AG08395 (cell line): ENCODE results near the gene CC2D2B.
"Not testable (repeated sequence)": the region's sequence is repeated elsewhere in the genome, so short reads cannot be mapped to it uniquely, and the experiment has no call there.

Source experiments
- DNase-seq: peaks from one replicate; pipeline ENCODE4 v3.0.0; 2012; ENCODE audit warnings: mixed read lengths, low spot score

Gene CC2D2B, protein sequence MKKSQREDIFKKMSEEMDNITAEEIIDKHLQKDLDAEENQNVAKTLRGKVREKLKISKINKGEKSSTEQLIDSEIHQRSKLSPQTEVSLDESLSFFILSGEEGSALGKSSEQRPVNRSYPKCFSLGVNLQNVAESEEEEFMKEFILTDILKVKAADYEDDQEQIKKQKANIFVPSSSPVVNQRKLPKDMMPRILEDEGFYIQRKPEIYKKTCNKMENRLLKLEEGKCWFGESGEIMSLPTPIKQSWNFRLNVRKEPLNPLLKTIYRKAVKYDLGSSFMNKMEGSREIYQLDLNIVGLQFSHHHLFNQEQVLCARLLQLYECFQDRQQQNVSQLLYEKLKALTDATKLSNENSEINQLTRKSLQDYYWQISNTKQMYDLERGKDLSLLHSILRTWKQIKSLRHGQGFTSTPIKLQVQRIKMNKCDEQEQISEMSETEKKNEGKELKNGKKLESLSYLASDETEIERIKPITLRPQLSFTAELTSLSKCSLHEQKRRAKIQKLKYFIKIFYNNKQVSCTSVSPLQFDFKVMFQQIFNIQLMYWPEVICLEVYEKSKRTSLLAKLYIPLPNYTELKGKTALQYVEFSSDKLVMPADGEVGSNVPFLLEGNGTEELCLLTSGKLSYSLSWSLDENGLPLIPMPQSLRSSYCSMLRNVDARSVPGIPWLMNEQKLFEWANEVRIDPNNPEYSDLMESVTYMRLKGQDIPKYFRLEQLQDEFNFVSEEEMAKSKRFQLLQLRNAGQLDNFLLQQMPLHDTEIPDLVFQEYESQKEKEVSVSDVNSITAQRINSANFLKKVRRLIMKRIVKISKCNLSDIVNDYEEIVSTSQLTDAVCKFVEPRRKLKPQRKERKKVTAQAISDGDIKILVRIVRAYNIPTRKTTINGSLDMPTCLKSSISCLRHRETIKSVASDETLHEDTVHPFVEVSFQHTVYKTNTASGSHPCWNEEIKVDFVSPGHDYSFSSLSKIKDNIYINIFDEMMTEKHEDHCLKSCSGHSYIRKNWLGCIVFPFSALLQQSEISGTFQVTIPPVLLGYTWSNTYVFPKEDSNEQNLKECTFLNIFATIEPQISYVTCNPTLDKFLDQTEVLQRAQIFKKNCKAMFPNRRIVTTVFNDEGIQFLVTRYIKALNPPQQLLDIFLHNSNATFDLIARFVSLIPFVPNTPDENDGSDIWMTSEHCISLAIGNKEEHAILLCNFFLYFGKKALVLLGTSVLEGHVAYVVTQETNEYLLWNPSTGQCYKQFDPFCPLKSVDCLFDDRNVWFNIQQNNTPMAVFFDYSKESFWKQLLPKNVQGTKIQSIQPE (N-terminal part only)

DNA sequence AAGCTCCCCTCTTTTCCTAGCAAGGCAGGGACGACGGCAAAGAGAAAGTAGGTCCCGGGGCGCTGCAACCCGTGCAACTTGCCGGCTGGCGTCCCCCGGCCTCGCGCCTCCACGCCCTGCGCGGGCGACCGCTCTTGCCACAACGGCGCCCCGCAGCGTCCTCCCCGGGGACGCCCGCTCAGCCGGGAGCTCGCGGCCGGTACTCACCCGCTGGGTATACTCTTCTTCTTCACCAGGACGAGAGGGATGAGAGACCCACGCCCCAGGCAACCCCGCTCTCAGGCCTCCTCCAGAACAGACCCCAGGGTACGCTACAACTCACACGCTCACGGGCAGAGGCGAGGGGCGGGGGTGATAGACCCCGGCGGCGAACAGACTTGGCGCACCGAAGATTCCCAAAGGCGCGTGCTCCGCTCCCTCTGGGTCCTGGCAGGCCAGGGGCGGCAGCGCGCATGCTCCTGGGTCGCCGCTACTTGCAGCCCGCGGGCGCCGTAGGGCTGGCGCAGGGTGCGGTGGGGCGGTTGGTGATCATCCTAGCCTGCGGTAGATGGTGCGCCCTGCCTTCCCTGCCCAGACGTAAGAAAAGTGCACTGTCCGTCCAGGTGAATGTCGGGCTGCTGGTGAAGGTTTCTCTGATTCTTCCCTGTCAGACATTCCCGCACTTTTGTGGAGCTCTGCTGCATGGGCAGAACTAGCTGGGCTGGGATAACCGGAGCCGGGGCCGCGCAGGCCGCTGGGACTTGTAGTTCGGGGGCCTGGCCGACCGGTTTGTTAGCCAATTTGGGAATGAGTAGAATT lies at the start of gene CC2D2B:
CC2D2B (plus strand) TSS at position 520 of the 798 bp plus-strand sequence. CDS start 3,349 bp downstream, outside the sequence.
- DNase-seq = peak; percentile 91

DNA sequence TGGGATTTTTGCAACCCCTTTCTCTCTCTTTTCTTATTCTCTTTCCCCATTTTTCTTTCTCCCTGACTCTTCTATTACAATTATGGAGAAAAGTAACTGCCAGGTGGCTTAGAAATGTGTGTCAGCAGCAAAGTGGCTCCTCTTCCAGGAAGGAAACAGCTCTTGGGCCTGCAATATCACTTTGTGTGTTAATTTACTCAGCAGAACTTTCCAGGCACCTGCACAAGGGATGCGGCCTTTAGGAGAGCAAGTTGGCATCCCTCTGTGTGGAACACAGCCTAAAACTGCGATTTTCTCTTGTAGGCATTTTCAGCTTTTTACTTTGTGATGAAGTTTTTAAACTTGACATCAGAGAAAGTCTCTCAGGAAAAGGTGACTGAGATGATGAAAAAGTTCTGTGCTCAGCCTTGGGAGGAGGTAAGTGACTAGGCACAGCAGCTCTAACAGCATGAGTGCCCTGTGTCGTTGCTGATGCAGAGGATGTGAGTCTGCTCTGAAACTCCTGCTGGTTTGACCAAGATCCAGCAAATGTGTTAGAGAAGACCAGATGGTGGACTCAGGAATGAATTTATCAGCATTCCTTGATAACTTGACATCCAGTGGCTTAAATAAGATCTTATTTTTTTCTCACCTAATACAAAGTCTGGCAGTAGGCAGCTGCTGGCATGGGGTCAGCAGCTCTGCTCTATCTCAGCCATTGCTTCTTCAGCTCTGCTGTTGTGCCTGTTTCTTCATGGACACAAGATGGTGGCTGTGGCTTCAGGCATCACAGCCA lies 47.4 kb upstream of the CC2D2B start:
- peak; percentile 16 for DNase-seq

DNA sequence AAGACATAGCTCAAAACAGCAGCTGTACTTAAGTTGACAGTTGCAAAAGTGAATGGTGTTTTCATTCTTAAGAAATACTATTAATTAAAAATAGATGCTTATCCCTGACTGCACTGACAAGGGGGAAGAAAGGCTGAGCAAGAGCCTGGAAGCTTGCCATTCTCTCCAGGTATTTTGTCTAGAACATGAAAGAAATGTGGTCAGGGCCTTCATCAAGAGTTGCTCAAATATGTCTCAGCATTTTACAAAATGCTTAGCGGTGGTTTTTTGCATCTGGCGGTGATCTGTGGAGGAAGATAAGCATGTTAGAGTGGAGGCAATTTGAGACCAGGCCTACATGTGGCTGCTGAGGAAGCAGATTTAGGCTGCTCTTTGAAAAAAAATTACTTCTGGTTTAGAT lies 46.4 kb upstream of the CC2D2B start:
- DNase-seq = no peak

DNA sequence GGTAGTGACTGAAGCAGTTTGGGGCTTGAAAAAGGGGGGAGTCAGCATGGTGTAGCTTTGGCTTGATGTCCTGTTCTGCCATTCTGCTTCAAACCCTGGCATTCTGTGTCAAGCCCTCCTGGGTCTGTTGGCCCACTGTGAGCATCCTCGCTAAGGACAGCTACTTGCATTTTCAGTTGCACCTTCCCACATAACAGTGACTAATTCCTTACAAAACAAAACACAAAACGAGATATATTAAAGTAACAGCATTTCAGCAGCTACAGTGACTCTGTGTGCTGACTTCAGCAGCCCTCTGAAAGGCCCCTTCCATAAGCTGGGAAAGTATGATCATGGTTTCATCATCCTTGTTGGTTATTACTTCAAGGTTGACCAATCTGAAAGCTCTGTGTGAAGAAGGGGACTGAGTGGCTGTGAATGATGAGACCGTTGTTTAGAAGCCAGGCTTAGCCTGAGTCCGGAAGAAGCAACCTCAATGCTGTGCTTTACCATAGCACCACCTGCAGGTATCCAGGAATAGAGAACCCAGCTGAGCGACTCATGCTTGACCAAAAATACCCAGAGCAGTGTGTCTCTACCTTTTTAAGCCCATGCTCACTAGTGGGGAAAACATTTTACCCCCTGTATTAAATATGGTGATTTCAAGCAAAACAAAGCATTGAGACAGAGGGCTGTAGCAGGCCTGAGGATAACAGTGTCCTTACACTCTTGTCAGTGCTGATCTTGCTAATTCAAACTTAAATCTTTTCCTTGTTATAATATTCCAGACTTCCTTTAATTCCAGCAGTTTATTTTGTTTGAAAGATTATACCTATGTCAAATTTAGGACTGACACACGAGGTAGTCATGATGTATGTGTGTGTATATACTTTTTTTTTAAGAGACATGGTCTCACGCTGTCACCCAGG lies 42.6 kb upstream of the CC2D2B start:
- peak; percentile 84 for DNase-seq

DNA sequence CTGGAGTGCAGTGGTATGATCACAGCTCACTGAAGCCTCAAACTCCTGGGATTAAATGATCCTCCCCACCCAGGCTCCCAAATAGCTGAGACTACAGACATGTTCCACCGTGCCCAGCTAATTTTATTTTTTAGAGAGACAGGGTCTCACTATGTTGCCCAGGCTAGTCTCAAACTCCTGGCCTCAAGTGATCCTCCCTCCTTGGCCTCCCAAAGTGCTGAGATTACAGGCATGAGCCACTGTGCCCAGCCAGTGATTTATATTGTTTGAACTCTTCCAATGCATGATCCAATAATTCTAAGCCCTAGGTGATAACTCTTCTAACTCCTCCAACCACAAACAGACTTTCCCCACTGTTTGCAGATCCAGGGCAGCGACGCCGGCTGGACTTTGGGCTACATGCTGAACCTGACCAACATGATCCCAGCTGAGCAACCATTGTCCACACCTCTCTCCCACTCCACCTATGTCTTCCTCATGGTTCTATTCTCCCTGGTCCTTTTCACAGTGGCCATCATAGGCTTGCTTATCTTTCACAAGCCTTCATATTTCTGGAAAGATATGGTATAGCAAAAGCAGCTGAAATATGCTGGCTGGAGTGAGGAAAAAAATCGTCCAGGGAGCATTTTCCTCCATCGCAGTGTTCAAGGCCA lies 41.8 kb upstream of the CC2D2B start:
- DNase-seq = no peak

DNA sequence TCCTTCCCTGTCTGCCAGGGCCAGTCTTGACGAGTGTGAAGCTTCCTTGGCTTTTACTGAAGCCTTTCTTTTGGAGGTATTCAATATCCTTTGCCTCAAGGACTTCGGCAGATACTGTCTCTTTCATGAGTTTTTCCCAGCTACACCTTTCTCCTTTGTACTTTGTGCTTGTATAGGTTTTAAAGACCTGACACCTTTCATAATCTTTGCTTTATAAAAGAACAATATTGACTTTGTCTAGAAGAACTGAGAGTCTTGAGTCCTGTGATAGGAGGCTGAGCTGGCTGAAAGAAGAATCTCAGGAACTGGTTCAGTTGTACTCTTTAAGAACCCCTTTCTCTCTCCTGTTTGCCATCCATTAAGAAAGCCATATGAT lies 41.3 kb upstream of the CC2D2B start:
- DNase-seq = no peak

DNA sequence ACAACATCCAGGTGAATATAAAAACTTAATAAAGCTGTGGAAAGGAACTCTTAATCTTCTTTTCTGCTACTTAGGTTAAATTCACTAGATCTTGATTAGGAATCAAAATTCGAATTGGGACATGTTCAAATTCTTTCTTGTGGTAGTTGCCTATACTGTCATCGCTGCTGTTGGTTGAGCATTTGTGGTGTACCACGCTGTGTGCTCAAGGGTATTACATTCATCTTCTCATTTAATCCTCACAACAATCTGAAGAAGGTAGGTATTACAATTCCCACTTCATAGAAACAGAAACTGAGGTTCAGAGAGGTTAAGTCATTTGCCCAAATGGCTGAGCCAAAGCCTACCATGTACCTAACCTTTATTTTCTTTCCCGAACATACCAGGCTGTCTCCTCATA lies 39.9 kb upstream of the CC2D2B start:
- no peak for DNase-seq

DNA sequence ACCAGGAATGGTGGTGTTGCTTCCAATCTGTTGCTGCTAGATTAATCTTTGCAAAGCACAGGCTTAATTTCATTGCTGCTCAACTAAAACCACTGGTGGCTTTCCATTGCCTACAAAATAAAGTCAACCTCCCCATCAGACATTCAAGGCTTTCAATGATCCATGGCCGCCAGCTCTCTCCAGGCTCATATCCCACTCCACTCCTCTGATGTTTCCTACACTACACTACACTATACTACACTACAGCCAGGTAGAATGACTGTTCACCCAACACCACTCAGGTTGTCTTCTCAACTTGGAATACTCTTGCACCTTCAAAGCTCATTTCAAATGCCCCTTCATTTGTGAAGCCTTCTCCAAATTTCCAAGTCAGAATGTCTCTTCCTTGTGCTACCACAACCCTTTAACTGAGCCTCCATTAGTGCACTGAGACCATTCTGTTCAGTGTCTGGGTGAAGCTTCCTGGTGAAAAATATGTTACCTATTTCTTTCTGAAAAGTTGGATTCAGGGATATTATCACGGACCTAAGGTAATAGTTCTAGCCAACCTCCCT lies 35.5 kb upstream of the CC2D2B start:
- no peak for DNase-seq

DNA sequence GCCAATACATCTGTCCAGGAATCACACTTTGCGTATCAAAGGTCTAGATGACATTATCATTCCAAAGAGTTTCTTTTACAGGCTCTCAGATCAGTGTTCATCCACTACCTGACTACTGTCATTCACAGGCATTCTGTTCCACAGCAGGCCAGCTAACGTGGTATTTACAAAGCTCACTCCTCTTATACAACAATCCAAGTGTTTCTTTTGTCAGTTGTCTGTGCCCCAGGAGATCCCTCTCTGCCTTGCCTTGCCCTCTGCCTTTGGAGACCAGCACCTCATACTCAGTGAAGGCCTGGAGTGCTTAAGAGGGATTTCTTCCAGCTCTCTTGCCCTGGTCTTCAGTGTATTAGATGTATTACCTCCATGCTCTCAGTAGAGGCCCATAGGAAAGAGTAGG lies 34.6 kb upstream of the CC2D2B start:
- DNase-seq = no peak

DNA sequence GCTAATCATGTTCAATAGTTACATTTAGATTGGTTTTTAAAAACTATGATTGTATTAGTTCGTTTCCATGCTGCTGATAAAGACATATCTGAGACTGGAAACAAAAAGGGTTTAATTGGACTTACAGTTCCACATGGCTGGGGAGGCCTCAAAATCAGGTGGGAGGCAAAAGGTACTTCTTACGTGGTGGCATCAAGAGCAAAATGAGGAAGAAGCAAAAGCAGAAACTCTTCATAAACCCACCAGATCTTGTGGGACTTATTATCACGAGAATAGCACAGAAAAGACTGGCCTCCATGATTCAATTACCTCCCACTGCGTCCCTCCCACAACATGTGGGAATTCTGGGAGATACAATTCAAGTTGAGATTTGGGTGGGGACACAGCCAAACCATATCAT lies 34.1 kb upstream of the CC2D2B start:
- no peak for DNase-seq

DNA sequence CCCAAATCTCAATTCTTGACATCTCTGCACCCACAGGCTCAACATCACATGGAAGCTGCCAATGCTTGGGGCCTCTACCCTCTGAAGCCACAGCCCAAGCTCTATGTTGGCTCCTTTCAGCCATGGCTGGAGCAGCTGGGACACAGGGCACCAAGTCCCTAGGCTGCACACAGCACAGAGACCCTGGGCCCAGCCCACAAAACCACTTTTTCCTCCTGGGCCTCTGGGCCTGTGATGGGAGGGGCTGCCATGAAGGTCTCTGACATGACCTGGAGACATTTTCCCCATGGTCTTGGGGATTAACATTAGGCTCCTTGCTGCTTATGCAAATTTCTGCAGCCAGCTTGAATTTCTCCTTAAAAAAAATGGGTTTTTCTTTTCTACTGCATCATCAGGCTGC lies 33.0 kb upstream of the CC2D2B start:
- DNase-seq = not testable (repeated sequence)

DNA sequence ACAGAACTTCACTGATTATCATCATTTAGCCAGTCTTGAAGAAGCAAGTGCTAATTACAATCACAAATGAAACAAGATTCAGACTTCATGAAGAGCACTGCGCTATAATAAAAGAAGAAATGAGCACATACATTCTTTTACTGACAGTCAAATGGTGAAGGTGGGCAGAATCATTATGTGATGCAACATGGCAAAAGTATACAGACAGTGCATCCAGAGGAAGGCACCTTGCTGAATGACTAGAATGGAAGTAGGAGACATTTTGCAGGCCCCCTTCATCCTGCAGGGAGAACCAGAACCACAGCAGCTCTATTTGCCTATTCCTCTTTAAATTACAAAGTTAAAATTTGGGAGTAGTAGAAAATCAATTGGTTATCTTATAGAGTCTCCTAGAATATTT lies 31.0 kb upstream of the CC2D2B start:
- DNase-seq = no peak

DNA sequence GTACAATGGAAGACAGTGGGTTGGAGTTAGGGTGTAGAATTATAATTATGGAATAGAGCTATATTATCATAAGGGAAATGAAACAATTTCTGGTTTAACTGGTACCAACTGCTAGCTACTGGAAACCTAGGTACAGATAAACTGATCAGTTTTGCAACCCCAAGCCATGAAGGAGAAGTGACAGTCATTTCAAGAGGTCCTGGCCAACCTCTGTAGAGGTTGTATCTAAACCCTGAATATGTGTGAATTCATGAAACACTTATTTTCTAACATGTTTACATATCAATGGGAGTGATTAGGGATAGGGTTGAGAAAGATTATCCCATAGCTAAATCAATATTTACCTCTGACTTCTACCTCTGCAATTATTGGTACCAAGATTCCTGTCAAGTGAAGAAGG lies 29.9 kb upstream of the CC2D2B start:
- DNase-seq = no peak

DNA sequence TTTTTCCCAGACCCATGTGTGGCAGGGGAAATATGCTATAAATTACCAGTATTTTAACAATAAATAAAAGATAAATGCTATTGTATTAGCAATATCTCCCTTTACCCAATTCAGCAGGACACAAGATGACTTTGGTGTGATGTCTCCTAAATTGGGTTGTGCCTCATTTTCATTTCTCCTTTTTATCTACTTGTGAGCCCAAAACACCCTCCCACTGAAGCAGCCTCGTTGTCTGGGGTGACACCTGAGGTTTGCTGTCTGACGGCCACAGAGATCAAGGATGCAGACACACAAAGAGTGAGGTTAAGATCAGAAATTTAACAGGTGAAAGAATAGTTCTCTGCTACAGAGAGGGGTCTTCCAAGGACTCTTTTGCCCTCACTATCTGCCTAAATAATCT lies 27.1 kb upstream of the CC2D2B start:
- no peak for DNase-seq

DNA sequence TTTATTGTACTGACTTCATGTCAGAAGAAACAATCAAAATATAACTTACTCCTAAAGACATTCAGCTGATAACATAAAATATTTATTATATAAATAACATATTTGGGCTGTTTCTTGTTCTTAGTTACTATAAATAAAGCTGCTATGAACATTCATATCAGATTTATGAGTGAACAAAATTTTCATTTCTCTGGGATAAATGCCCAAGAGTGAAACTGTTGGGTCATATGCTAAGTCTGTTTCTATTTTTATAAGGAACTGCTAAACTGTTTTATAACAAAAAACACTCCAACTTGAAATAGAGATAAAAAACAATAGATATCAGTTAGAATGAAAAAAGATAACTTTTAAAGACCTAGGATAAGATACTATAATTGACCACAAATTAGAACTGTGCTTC lies 26.5 kb upstream of the CC2D2B start:
- no peak for DNase-seq

DNA sequence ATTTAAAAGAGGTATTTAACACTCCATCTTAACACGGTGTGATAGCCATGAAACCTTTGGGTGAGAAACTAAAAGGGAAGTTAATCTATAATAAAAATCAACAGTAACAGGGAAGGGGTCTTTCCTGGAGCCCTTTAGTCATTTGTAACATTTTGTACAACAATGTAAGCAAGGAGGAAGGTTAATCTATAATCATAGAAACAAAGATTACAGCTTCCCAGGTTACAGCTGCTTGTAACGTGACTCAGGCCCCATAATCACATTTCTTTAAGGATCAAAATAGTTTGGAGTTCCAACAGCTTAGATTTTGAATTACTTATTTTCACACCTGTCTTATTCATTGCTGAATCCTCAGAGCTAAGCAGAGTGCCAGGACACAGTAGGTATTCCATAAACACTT lies 17.9 kb upstream of the CC2D2B start:
- no peak for DNase-seq

DNA sequence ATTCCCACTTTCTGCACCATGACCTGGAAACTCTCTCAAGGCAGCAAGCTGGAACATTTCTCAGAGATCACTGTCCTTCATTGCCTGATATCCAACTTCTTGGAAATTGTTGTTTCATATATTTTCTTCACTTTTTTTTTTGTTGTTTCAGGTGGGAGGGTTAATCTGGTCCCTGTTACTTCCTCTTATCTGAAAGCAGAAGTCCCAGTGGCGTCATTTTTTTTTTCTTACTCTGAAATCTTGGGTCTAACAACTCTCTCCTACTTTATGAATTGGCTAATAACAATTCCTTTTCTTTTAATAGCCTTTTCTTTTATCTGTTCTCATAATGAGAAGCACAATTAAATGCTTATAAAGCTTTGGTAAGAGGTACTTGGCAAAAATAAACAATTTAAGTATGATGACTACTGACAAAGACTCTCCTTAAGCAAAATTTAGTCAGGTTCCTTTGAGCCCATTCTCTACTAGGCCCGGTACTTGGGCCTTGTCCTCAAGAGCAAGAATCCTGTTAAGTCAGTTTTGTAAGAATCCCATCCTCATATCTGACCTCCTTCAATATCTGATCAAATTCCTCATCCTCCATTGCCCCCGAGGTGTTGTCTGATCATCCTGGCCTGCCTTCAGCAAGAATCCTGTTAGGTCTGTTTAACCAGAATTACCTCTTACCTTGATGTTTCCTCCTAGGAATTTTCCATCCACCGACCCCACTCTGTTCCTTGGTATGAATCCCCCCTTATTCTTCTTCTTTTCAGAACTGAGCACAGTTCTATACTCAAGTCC lies 11.5 kb upstream of the CC2D2B start:
- DNase-seq = no peak
